GM23338 (cell line): Measurements from ENCODE around the gene NR5A2.

ENCODE experiments used
- CREB1 ChIP-seq: fragments of 250-450 bp; sonication (Bioruptor Pico); IDR thresholded peaks from 2 replicates; pipeline ENCODE4 v1.5.0; 2020; ENCODE audit warnings: low read depth, mild to moderate bottlenecking, moderate library complexity
- ETS1 ChIP-seq: IDR thresholded peaks from 2 replicates; pipeline ENCODE4 v1.6.1; 2016; ENCODE audit warnings: antibody characterized with exemption
- EZH2 ChIP-seq: fragments of 200-600 bp; sonication (generic); IDR thresholded peaks from one replicate; pipeline ENCODE4 v1.8.0; 2017; ENCODE audit warnings: antibody characterized with exemption, mild to moderate bottlenecking, low read depth; ENCODE audit not compliant: unreplicated experiment
- EZH2phosphoT487 ChIP-seq: fragments of 200-600 bp; sonication (generic); IDR thresholded peaks from one replicate; pipeline ENCODE4 v1.8.1; 2018; ENCODE audit warnings: antibody characterized with exemption; ENCODE audit not compliant: unreplicated experiment
- JUNB ChIP-seq: IDR thresholded peaks from one replicate; pipeline ENCODE4 v1.6.1; 2016; ENCODE audit warnings: antibody characterized with exemption; ENCODE audit not compliant: unreplicated experiment
- NANOG ChIP-seq: IDR thresholded peaks from 2 replicates; pipeline ENCODE4 v1.6.1; 2016; ENCODE audit warnings: antibody characterized with exemption, borderline replicate concordance
- POLR2AphosphoS5 ChIP-seq: IDR thresholded peaks from 2 replicates; pipeline ENCODE4 v1.6.1; 2016; ENCODE audit warnings: antibody characterized with exemption, low read depth
- REST ChIP-seq: IDR thresholded peaks from one replicate; pipeline ENCODE4 v1.6.1; 2018; ENCODE audit warnings: antibody characterized with exemption; ENCODE audit not compliant: unreplicated experiment
- STAT1 ChIP-seq: IDR thresholded peaks from one replicate; pipeline ENCODE4 v1.6.1; 2016; ENCODE audit warnings: antibody characterized with exemption; ENCODE audit not compliant: unreplicated experiment
- TF ChIP-seq, protein P1 (sequence below), 2 experiments: fragments of 200-600 bp in 1 of 2; sonication (generic) in 1 of 2; conservative IDR thresholded peaks; 2 replicates each; pipeline versions ENCODE4 v1.5.1 to v1.6.1; 2016 to 2017; ENCODE audit warnings: antibody characterized with exemption in 2 of 2, low read depth in 2 of 2, mild to moderate bottlenecking in 2 of 2, moderate library complexity in 1 of 2

GRCh38 chr1:200139661-200140250 is 112.2 kb downstream of the NR5A2 start:
- TF ChIP-seq REST (no peak), STAT1 (no peak), POLR2AphosphoS5 (no peak), EZH2 (no peak), ETS1 (no peak), NANOG (no peak), JUNB (no peak), EZH2phosphoT487 (no peak), CREB1 (CRISPR knock-in tag) (no peak)
- TF ChIP-seq, protein P1, sequence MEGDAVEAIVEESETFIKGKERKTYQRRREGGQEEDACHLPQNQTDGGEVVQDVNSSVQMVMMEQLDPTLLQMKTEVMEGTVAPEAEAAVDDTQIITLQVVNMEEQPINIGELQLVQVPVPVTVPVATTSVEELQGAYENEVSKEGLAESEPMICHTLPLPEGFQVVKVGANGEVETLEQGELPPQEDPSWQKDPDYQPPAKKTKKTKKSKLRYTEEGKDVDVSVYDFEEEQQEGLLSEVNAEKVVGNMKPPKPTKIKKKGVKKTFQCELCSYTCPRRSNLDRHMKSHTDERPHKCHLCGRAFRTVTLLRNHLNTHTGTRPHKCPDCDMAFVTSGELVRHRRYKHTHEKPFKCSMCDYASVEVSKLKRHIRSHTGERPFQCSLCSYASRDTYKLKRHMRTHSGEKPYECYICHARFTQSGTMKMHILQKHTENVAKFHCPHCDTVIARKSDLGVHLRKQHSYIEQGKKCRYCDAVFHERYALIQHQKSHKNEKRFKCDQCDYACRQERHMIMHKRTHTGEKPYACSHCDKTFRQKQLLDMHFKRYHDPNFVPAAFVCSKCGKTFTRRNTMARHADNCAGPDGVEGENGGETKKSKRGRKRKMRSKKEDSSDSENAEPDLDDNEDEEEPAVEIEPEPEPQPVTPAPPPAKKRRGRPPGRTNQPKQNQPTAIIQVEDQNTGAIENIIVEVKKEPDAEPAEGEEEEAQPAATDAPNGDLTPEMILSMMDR (conservative IDR thresholded peaks at IDR 0.05; ENCODE audit: low read depth in 2 of 2) = peak; percentile 77 to 92
